ENCODE data around the gene CASP9.
"Not testable (repeated sequence)": the region's sequence is repeated elsewhere in the genome, so short reads cannot be mapped to it uniquely, and the experiment has no call there.

Gene CASP9

GRCh38 chr1:15466955-15467625 lies 56.9 kb downstream of the CASP9 start:
- DNase-seq, result not testable (repeated sequence)

- peak; percentile 30 for DNase-seq
Observed at GRCh38 chr1:15465674-15466073, 58.3 kb downstream of the CASP9 start.

- DNase-seq, result not testable (repeated sequence)
Observed at GRCh38 chr1:15463926-15464322, 60.1 kb downstream of the CASP9 start.

- DNase-seq, result peak; percentile 77
Observed at GRCh38 chr1:15463064-15463800, 60.8 kb downstream of the CASP9 start.

GRCh38 chr1:15460708-15461095 lies 63.3 kb downstream of the CASP9 start:
- no peak for DNase-seq

GRCh38 chr1:15459771-15460707 lies 64.0 kb downstream of the CASP9 start:
- peak; percentile 87 for DNase-seq

GRCh38 chr1:15458388-15458787 lies 65.6 kb downstream of the CASP9 start:
- not testable (repeated sequence) for DNase-seq

GRCh38 chr1:15457585-15457984 lies 66.4 kb downstream of the CASP9 start:
- DNase-seq, result no peak

GRCh38 chr1:15456313-15456954 lies 67.6 kb downstream of the CASP9 start, which contains the start of gene CELA2A:
CELA2A (plus strand) TSS chr1:15456732; CDS start chr1:15456754, 22 bp downstream.
- DNase-seq, result no peak

- DNase-seq, result no peak
Observed at GRCh38 chr1:15455522-15455921, 68.5 kb downstream of the CASP9 start.

GRCh38 chr1:15454256-15454655 lies 69.8 kb downstream of the CASP9 start:
- DNase-seq, result no peak

- no peak for DNase-seq
Observed at GRCh38 chr1:15453734-15454133, 70.3 kb downstream of the CASP9 start.

- peak; percentile 63 for DNase-seq
Observed at GRCh38 chr1:15452866-15453571, 71.0 kb downstream of the CASP9 start.

GRCh38 chr1:15452216-15452615 lies 71.8 kb downstream of the CASP9 start:
- no peak for DNase-seq

- DNase-seq, result no peak
Observed at GRCh38 chr1:15451014-15451722, 72.8 kb downstream of the CASP9 start.

GRCh38 chr1:15449567-15449966 lies 74.4 kb downstream of the CASP9 start:
- no peak for DNase-seq

GRCh38 chr1:15448877-15449462 lies 75.0 kb downstream of the CASP9 start:
- no peak for DNase-seq

GRCh38 chr1:15446212-15446611 lies 77.8 kb downstream of the CASP9 start:
- no peak for DNase-seq

GRCh38 chr1:15445390-15446122 lies 78.5 kb downstream of the CASP9 start:
- DNase-seq, result no peak
